ENCODE measurements around the gene HTR1E.
"Not testable (repeated sequence)": the region's sequence is repeated elsewhere in the genome, so short reads cannot be mapped to it uniquely, and the experiment has no call there.

The HTR1E gene, protein sequence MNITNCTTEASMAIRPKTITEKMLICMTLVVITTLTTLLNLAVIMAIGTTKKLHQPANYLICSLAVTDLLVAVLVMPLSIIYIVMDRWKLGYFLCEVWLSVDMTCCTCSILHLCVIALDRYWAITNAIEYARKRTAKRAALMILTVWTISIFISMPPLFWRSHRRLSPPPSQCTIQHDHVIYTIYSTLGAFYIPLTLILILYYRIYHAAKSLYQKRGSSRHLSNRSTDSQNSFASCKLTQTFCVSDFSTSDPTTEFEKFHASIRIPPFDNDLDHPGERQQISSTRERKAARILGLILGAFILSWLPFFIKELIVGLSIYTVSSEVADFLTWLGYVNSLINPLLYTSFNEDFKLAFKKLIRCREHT

DNA sequence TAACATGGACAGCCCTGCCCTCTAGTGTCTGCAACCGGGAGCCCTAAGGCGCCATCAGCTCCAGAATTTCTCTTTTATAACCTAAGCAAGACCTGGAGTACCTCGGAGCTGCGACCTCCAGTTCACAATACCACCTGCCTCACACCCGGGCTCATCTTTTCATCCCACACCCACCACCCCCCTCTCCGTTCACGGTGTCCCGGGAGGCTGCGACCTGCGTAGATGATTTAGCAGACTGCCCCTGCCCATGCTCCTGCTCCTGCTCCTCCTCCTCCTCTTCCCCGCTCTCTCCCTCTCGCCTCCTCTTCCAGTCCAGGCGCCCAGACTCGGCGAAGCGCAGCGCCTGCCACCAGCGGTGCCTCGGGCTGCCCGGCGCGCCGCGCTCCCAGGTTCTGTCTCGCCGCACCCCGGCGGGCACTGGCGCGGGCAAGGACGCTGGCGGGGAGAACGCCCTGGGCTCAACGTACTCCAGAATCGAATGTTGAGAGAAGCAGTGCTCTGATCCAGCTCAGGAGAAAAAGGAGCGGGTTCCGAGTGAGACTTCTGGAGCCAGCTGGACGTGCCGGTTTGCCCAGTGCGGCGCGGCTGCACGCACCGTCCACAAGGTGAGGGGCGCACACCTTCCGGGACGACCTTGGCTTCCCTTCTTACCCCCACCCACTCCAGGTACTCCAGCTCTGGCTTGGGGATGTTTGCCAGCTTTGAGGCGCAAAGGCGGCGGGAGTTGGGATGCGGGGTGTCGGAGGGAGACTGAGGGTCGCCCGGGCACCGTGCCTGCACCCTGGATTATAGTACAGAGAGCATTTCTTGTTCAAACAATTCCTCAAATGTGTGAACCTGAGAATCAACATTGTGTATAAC, at the start of gene HTR1E:
Gene HTR1E, plus strand, starts transcription at position 310 of the 861 bp plus-strand sequence. CDS start 77,807 bp downstream, outside the sequence.
- no peak within 1 kb of the TSS for H3K27ac ChIP-seq
- TF ChIP-seq, protein P1, sequence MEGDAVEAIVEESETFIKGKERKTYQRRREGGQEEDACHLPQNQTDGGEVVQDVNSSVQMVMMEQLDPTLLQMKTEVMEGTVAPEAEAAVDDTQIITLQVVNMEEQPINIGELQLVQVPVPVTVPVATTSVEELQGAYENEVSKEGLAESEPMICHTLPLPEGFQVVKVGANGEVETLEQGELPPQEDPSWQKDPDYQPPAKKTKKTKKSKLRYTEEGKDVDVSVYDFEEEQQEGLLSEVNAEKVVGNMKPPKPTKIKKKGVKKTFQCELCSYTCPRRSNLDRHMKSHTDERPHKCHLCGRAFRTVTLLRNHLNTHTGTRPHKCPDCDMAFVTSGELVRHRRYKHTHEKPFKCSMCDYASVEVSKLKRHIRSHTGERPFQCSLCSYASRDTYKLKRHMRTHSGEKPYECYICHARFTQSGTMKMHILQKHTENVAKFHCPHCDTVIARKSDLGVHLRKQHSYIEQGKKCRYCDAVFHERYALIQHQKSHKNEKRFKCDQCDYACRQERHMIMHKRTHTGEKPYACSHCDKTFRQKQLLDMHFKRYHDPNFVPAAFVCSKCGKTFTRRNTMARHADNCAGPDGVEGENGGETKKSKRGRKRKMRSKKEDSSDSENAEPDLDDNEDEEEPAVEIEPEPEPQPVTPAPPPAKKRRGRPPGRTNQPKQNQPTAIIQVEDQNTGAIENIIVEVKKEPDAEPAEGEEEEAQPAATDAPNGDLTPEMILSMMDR (conservative IDR thresholded peaks at IDR 0.05) = peak; percentile 78

DNA sequence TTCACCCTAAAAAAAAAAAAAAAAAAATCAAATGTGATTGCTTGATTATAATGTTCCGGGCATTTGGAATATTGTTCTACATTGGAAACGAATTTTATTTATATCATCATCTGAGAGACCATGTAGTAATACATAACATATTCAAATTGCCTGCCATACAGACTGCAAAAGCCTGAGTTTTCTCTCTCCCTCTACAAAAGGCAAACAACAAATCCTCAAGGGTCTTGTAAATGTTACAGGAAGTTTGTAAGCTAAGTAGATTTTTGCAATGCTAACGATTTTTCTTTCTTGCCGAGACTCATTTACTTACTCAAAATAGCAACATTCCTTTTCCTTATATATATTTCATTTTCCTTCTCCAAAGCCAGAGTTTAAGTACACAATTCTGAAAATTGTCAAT, 49.0 kb upstream of the HTR1E start:
- TF ChIP-seq, protein P1 (conservative IDR thresholded peaks at IDR 0.05) = no peak
- no peak overlapping the region for H3K27ac ChIP-seq

DNA sequence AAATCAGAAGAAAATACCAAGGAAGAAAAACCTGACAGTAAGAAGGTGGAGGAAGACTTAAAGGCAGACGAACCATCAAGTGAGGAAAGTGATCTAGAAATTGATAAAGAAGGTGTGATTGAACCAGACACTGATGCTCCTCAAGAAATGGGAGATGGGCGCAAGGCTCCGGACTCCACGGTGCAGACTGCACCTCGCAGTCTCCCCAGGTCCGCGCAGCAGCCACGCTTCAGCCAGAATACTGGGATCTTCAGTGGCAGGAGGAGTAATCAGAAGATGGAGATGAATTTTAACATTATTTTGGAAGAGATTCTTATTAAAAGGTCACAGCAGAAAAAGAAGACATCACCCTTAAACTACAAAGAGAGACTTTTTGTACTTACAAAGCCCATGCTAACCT, 40.1 kb upstream of the HTR1E start:
- H3K27ac ChIP-seq = not testable (repeated sequence)

DNA sequence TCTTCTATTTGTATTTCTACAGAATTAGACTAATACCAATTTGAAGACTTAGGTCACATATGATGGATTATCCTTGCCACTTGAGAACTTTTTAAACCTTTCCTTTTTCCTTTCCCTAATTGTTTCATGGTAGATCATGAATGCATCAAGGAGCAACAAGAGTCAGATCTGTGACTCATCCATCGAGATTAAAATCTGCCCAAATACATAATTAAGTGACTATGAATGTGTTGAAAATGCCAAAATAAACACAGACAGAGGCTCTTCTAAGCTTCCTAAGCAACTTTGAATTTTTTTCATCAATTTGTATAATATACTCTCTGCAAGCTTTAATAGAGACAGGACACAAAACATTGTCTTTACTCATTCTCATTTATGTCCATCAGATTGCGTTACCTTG, 23.5 kb upstream of the HTR1E start:
- TF ChIP-seq, protein P1 (conservative IDR thresholded peaks at IDR 0.05) = no peak

DNA sequence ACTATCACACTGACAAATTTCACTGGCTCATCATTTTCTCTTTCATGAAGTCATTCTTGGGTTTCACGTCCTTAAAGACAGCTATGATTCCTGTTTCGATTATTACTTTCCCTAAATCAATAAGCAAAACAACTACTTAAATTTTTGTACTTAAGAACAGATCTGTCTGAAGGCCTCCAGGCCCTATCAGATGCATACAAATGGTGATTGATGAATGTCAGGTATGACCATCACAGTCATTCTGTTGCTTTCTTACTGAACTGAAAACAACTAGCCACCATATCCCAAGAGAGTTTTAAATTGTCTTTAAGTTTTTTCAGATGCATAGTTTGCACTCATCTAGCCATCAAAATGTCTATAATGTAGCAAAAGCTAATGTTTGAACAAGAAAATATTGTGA, 20.9 kb upstream of the HTR1E start:
- TF ChIP-seq, protein P1 (conservative IDR thresholded peaks at IDR 0.05) = no peak
- H3K27ac ChIP-seq = no peak overlapping the region

More for the DNA sequence above, 23.5 kb upstream of the HTR1E start:
- H3K27ac ChIP-seq = no peak overlapping the region

DNA sequence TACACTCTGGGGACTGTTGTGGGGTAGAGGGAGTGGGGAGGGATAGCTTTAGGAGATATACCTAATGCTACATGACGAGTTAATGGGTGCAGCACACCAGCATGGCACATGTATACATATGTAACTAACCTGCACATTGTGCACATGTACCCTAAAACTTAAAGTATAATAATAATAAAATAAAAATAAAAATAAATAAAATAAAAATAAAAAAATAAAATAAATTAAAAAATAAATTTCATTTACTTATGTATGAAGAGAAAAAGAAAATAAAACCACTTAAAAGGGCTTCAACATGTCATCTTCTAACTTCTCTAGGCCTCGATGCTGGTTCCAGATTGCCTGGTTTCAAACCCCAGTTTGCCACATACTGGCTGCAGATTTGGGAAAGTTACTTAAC, 10.2 kb upstream of the HTR1E start:
- H3K27ac ChIP-seq = not testable (repeated sequence)

DNA sequence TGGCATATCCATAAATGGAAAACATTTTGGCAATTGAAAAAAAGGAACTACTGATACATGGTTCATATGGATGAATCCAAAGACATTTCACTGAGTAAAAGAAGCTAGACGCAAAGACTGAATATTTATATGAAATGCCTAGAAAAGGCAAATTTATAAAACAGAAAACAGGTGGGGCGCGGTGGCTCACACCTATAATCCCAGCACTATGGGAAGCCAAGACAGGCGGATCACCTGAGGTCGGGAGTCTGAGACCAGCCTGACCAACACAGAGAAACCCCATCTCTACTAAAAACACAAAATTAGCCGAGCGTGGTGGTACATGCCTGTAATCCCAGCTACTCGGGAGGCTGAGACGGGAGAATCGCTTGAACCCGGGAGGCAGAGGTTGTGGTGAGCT, 9.5 kb upstream of the HTR1E start:
- not testable (repeated sequence) for H3K27ac ChIP-seq

DNA sequence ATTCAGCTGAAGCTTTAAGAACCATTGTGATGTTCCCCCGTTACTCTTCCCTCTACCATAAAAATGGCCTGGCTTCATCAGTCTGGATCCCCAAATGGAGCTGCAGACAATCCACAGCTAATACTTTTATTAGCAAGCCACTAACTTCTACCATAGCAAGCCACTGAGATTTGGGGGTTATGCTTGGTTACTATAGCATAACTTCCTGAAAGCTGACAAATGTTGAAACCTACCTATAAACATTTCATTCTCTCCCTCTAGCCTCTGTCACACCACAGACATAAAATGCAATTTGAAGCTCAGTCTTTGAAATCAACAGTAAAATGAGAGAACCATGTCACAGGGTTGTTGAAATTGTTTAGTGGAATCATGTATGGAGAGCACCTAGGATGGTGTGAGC, 3.0 kb upstream of the HTR1E start:
- H3K27ac ChIP-seq = no peak overlapping the region
- TF ChIP-seq, protein P1 (conservative IDR thresholded peaks at IDR 0.05) = no peak

DNA sequence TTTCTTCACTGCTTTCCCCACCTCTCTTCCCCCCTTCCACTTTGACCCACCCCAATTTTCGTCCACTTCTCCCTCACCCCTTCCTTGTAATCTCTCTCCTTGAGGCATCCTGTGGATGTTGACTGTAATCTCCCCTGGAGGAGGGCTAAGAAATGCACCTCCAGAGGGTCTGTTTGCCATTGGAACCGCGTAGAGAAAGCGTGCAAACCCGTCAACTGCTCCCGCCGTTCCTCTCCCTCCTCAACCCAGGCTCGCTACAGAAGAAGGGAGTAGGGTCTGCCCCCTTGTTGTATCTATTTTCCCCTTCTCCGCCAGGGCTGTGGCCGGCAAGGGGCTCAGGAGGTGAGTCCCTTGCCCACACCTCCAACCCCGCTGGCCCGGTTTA, 502 bp upstream of the HTR1E start:
- H3K27ac ChIP-seq = no peak overlapping the region

More for the DNA sequence above, 502 bp upstream of the HTR1E start:
- TF ChIP-seq, protein P1 (conservative IDR thresholded peaks at IDR 0.05) = no peak
